ENCODE results near the gene LRRC61.

Gene LRRC61

DNA sequence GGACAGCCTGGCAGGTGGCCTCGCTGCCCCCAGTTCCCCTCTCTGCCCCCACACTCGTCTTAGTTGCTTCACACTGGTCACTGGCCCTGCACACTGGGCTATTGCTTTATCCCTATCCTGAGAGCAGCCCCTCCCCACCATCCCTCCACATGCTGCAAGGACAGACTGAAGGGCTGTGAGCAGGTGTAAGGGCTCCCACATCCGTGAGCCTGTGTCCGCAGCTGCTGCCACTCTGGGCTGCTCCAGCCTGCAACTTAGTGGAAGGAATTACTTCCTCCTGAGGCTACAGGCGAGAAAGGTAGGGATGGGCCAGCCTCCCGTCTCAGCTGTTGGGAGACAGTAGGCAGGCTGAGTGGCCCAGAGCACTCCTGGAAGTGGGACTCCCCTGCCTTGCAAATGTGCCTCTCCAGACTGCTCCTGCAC lies 14.5 kb downstream of the LRRC61 start:
- H3K36me3 ChIP-seq (ENCODE audit: control insufficient read depth, insufficient read depth, low read length) = peaks cover 3% of the 10 kb centered on the region
- H3K27ac ChIP-seq (ENCODE audit: insufficient read depth, low read length, poor library complexity, severe bottlenecking) = no peak overlapping the region
- no peaks in the 10 kb centered on the region for H3K4me1 ChIP-seq (ENCODE audit: control insufficient read depth, insufficient read depth, low read length, poor library complexity, severe bottlenecking)
- H3K9me3 ChIP-seq (ENCODE audit: control insufficient read depth, low read length) = no peaks in the 10 kb centered on the region
- no peak for DNase-seq
- H3K27me3 ChIP-seq (replicated peaks; ENCODE audit: control insufficient read depth, insufficient read depth, low read length, poor library complexity, severe bottlenecking) = peaks cover 10% of the 10 kb centered on the region
- no peak overlapping the region for H3K4me3 ChIP-seq (ENCODE audit: insufficient read depth, low read depth, low read length, poor library complexity, severe bottlenecking)

DNA sequence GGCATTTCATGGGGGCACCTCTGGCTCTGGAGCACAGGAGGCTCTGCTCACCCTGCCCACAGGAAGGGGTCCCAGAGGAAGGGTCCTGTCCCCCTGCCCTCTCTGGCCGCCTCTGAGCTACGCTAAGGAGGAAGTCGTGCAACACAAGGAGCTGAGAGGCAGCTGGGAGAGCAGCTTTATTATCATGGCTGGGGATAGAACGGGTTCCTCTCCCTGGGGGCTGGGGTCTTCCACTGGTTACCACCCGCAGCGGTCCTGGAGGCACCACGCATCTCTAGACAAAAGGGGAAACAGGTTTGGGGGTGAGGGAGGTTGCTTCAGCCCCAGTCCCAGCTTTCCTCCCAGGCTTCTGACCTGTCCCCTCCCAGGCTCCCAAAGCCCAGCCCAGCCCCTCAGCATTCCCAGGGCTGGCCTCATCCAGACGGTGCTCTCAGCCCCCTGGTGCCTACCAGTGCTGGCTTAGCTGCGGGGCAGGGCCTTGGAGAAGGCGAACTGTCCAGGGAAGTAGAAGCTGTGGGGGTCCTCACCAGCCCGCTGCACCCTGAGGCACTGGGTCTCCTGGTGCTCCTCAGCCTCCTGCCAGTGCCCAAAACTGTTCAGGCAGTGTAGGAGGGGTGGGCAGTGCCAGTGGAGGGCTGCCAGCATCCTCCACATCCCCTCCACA lies 15.1 kb downstream of the LRRC61 start:
- Histone ChIP-seq H3K9me3 (ENCODE audit: control insufficient read depth, low read length) (no peaks in the 10 kb centered on the region), H3K4me3 (ENCODE audit: insufficient read depth, low read depth, low read length, poor library complexity, severe bottlenecking) (no peak overlapping the region), H3K4me1 (ENCODE audit: control insufficient read depth, insufficient read depth, low read length, poor library complexity, severe bottlenecking) (no peaks in the 10 kb centered on the region), H3K36me3 (ENCODE audit: control insufficient read depth, insufficient read depth, low read length) (peaks cover 3% of the 10 kb centered on the region), H3K27ac (ENCODE audit: insufficient read depth, low read length, poor library complexity, severe bottlenecking) (no peak overlapping the region), H3K27me3 (replicated peaks; ENCODE audit: control insufficient read depth, insufficient read depth, low read length, poor library complexity, severe bottlenecking) (peaks cover 10% of the 10 kb centered on the region)
- no peak for DNase-seq

DNA sequence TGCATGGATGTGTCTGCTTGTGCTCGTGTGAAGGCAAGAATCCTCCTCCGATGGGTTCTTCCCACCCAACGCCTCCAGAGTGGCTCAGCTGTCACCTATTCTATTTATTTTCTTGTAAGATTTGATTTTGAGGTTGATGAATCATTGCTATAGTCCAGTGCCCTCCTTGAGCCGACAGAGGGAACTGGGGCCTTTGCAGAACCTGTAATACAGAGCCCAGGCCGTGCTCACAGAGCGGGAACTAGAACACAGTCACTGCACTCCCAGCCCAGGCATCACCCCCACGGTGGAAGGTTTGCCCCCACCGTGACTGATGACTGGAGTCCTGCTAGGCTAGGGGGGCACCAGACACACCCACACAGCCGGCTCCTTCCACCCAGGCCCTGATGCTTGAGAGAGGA lies 16.3 kb downstream of the LRRC61 start:
- H3K36me3 ChIP-seq (ENCODE audit: control insufficient read depth, insufficient read depth, low read length) = peaks cover 3% of the 10 kb centered on the region
- DNase-seq = no peak
- no peak overlapping the region for H3K4me3 ChIP-seq (ENCODE audit: insufficient read depth, low read depth, low read length, poor library complexity, severe bottlenecking)
- no peak overlapping the region for H3K27ac ChIP-seq (ENCODE audit: insufficient read depth, low read length, poor library complexity, severe bottlenecking)
- no peaks in the 10 kb centered on the region for H3K9me3 ChIP-seq (ENCODE audit: control insufficient read depth, low read length)
- H3K27me3 ChIP-seq (replicated peaks; ENCODE audit: control insufficient read depth, insufficient read depth, low read length, poor library complexity, severe bottlenecking) = peaks cover 10% of the 10 kb centered on the region
- H3K4me1 ChIP-seq (ENCODE audit: control insufficient read depth, insufficient read depth, low read length, poor library complexity, severe bottlenecking) = no peaks in the 10 kb centered on the region

DNA sequence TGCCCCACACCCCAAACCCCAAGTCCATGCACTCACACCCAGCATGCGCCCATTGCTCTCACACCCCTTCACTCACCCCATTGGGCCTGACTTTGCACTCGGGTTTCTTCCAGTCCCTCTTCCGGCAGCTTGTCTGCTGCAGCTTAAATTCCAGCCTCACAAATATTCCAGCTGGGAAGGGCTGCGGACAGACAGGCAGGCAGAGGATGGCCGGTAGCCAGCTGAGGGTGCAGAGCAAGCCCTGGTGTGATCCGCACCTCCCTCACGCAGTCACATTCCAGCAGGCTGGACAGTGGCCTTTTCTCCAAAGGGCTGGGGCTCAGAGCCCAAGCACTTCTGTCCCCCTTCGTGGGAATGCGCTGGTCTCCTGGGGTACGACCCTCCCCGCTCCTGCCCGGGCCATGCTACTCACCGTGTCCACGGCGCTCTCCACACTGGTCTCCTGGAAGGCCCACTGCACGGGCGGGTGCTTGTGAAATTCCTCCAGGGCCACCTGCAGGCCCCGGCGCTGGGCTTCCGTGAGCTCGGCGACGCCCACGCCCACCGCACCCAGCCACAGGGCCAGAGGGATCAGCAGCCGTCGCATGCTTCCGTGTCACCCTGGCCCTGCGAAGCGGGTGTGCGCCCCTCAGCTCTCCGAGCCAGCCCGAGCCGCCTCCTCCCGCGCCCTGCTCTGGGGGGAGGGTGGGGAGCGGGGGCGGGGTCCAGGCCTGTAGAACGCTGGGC lies 17.0 kb downstream of the LRRC61 start:
- no peak overlapping the region for H3K4me3 ChIP-seq (ENCODE audit: insufficient read depth, low read depth, low read length, poor library complexity, severe bottlenecking)
- peaks cover 10% of the 10 kb centered on the region for H3K27me3 ChIP-seq (replicated peaks; ENCODE audit: control insufficient read depth, insufficient read depth, low read length, poor library complexity, severe bottlenecking)
- no peak overlapping the region for H3K27ac ChIP-seq (ENCODE audit: insufficient read depth, low read length, poor library complexity, severe bottlenecking)
- H3K9me3 ChIP-seq (ENCODE audit: control insufficient read depth, low read length) = no peaks in the 10 kb centered on the region
- DNase-seq = no peak
- H3K4me1 ChIP-seq (ENCODE audit: control insufficient read depth, insufficient read depth, low read length, poor library complexity, severe bottlenecking) = no peaks in the 10 kb centered on the region
- H3K36me3 ChIP-seq (ENCODE audit: control insufficient read depth, insufficient read depth, low read length) = peaks cover 3% of the 10 kb centered on the region

DNA sequence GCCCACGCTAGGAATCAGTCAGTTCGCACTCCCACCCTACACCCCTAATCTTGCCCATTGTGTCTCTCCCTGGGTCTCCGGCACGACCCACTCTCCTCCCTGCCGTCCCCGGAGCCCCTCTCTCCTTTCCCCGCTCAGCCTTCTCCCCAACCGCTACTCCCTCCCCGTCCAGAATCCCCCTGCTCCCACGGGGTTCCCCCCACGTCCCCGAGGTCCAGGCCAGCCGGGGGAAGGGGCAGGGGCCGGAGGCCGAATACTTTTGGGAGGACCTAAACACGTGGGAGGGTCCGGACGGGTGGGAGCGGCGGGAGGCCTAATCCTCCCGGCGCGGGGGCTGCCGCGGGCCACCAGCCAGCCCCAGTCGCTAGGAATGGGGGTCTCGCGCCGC lies 17.7 kb downstream of the LRRC61 start:
- no peak for DNase-seq
- peaks cover 3% of the 10 kb centered on the region for H3K36me3 ChIP-seq (ENCODE audit: control insufficient read depth, insufficient read depth, low read length)
- H3K27me3 ChIP-seq (replicated peaks; ENCODE audit: control insufficient read depth, insufficient read depth, low read length, poor library complexity, severe bottlenecking) = peaks cover 10% of the 10 kb centered on the region
- H3K9me3 ChIP-seq (ENCODE audit: control insufficient read depth, low read length) = no peaks in the 10 kb centered on the region
- no peak overlapping the region for H3K27ac ChIP-seq (ENCODE audit: insufficient read depth, low read length, poor library complexity, severe bottlenecking)
- H3K4me1 ChIP-seq (ENCODE audit: control insufficient read depth, insufficient read depth, low read length, poor library complexity, severe bottlenecking) = no peaks in the 10 kb centered on the region
- H3K4me3 ChIP-seq (ENCODE audit: insufficient read depth, low read depth, low read length, poor library complexity, severe bottlenecking) = no peak overlapping the region

DNA sequence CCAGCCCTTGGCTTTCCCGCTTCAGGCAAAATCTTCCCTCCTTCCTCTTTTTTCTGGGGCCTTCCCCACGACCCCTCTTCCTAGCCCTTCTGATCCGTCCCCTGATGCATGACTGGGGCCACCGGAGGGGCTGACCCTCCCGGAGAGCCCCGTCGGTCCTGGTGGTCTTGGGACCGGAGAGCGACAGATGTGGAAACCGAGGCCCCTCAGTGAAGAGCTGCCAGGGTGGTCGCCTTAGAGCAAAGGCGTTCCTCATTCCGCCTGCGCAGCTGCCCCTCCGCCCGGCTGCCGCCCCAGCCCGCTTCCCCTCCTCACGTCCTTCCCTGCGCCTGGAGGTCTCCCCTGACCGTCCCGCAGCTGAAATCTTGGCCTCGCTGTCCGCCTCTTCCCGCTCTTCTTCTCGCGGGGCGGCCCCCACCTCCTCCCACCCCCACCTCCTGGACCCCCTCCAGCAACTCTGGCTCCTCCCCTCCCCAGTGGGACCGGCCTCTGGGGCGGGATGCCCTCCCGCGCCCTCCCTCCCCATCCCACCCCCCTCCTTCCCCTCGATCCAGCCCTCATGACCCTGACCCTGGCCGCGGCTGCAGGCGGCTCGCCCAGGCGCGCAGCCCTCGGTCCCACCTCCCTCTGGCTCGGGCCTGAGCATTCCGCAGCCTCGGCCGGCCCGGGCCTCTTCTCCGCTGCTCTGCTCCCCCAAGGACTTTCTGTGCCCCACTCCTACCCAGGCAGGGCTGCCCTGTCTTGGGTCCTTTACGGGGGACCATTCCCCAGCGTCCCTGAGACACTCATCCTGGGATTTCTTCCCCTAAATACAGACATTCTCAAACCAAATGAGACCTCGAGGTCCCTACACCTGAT lies 18.3 kb downstream of the LRRC61 start, which contains the start of gene RARRES2:
Gene RARRES2, minus strand, starts transcription at position 367 of the 858 bp plus-strand sequence. CDS start 1,020 bp downstream, outside the sequence.
- Histone ChIP-seq H3K27me3 (replicated peaks; ENCODE audit: control insufficient read depth, insufficient read depth, low read length, poor library complexity, severe bottlenecking) (peaks cover 10% of the 10 kb centered on the region), H3K27ac (ENCODE audit: insufficient read depth, low read length, poor library complexity, severe bottlenecking) (no peak within 1 kb of the TSS), H3K36me3 (ENCODE audit: control insufficient read depth, insufficient read depth, low read length) (peaks cover 3% of the 10 kb centered on the region), H3K4me3 (ENCODE audit: insufficient read depth, low read depth, low read length, poor library complexity, severe bottlenecking) (no peak within 1 kb of the TSS), H3K9me3 (ENCODE audit: control insufficient read depth, low read length) (no peaks in the 10 kb centered on the region), H3K4me1 (ENCODE audit: control insufficient read depth, insufficient read depth, low read length, poor library complexity, severe bottlenecking) (no peaks in the 10 kb centered on the region)
- no peak for DNase-seq

DNA sequence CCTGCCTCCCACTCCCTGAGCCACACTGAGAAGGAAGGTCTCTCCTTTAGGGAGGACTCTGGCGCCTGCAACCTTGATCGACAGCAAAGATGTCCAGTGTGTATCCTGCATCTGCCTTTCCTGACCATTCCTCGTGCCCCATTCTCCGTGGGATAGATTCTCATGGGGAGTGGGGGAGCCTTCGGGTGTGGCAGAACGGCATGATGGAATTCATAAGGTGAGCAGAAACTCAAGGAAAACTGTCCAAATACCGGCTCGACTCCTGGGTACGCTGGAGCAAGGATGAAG lies 18.9 kb downstream of the LRRC61 start:
- no peaks in the 10 kb centered on the region for H3K9me3 ChIP-seq (ENCODE audit: control insufficient read depth, low read length)
- peaks cover 3% of the 10 kb centered on the region for H3K36me3 ChIP-seq (ENCODE audit: control insufficient read depth, insufficient read depth, low read length)
- H3K4me3 ChIP-seq (ENCODE audit: insufficient read depth, low read depth, low read length, poor library complexity, severe bottlenecking) = no peak overlapping the region
- no peaks in the 10 kb centered on the region for H3K4me1 ChIP-seq (ENCODE audit: control insufficient read depth, insufficient read depth, low read length, poor library complexity, severe bottlenecking)
- H3K27ac ChIP-seq (ENCODE audit: insufficient read depth, low read length, poor library complexity, severe bottlenecking) = no peak overlapping the region
- no peak for DNase-seq
- peaks cover 10% of the 10 kb centered on the region for H3K27me3 ChIP-seq (replicated peaks; ENCODE audit: control insufficient read depth, insufficient read depth, low read length, poor library complexity, severe bottlenecking)

DNA sequence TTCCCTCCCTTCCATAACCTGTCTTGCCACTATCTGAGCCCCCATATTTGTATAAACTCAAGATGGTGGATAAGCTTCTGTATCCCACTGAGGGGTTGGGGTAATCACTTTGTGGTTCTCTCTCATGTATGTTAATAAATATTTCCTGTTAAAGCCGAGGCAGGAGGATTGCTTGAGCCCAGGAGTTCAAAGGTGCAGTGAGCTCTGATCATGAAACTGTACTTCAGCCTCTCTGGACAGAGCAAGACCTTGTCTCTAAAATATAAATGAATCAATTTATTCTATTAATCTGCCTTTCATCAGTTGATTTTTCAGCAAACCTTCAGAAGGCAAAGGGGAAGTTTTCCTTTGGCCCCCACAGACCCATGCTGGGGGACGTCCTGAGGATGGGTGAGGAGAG lies 20.1 kb downstream of the LRRC61 start:
- no peaks in the 10 kb centered on the region for H3K4me1 ChIP-seq (ENCODE audit: control insufficient read depth, insufficient read depth, low read length, poor library complexity, severe bottlenecking)
- peaks cover 10% of the 10 kb centered on the region for H3K27me3 ChIP-seq (replicated peaks; ENCODE audit: control insufficient read depth, insufficient read depth, low read length, poor library complexity, severe bottlenecking)
- no peaks in the 10 kb centered on the region for H3K9me3 ChIP-seq (ENCODE audit: control insufficient read depth, low read length)
- no peak overlapping the region for H3K27ac ChIP-seq (ENCODE audit: insufficient read depth, low read length, poor library complexity, severe bottlenecking)
- peaks cover 3% of the 10 kb centered on the region for H3K36me3 ChIP-seq (ENCODE audit: control insufficient read depth, insufficient read depth, low read length)
- DNase-seq = no peak
- H3K4me3 ChIP-seq (ENCODE audit: insufficient read depth, low read depth, low read length, poor library complexity, severe bottlenecking) = no peak overlapping the region

DNA sequence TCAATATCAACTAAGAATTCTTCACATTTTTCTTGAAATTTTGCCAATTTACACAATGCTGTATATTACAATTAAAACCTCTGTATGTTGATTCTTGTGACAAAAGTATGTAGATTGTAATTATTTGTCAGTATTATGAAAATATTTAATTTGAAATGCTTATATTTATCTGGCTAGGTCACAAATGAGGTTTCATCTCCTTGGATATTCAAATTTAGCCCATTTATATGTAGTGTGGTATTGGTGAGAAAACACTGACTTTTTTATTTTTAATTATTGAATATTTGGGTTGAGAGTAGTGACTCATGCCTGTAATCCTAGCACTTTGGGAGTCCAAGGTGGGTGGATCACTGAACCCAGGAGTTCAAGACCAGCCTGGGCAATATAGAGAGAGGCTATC lies 21.1 kb downstream of the LRRC61 start:
- DNase-seq = no peak
- Histone ChIP-seq H3K36me3 (ENCODE audit: control insufficient read depth, insufficient read depth, low read length) (no peaks in the 10 kb centered on the region), H3K27me3 (replicated peaks; ENCODE audit: control insufficient read depth, insufficient read depth, low read length, poor library complexity, severe bottlenecking) (peaks cover 10% of the 10 kb centered on the region), H3K4me1 (ENCODE audit: control insufficient read depth, insufficient read depth, low read length, poor library complexity, severe bottlenecking) (no peaks in the 10 kb centered on the region), H3K9me3 (ENCODE audit: control insufficient read depth, low read length) (no peaks in the 10 kb centered on the region), H3K4me3 (ENCODE audit: insufficient read depth, low read depth, low read length, poor library complexity, severe bottlenecking) (no peak overlapping the region), H3K27ac (ENCODE audit: insufficient read depth, low read length, poor library complexity, severe bottlenecking) (no peak overlapping the region)

DNA sequence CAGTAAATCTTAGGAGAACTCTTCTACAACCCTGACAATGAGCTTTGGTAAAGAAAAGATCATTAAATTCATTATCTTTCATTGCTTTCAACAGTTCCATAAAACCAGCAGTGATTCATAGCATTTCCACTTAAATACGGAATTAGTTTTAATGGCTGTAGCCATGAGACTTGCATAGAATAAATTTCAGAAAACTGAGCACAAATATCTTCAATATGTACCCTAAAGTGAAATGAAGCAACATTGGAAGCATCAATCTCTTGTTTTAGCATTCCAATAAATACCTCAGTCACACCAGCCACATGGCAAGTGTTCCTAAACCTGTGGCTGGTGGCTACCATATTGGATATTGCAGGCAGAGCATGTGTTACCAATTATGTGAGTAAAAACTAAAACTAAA lies 21.9 kb downstream of the LRRC61 start:
- DNase-seq = no peak
- peaks cover 10% of the 10 kb centered on the region for H3K27me3 ChIP-seq (replicated peaks; ENCODE audit: control insufficient read depth, insufficient read depth, low read length, poor library complexity, severe bottlenecking)
- no peak overlapping the region for H3K27ac ChIP-seq (ENCODE audit: insufficient read depth, low read length, poor library complexity, severe bottlenecking)
- H3K9me3 ChIP-seq (ENCODE audit: control insufficient read depth, low read length) = no peaks in the 10 kb centered on the region
- no peaks in the 10 kb centered on the region for H3K4me1 ChIP-seq (ENCODE audit: control insufficient read depth, insufficient read depth, low read length, poor library complexity, severe bottlenecking)
- H3K36me3 ChIP-seq (ENCODE audit: control insufficient read depth, insufficient read depth, low read length) = no peaks in the 10 kb centered on the region
- no peak overlapping the region for H3K4me3 ChIP-seq (ENCODE audit: insufficient read depth, low read depth, low read length, poor library complexity, severe bottlenecking)

All from effector memory CD4-positive, alpha-beta T cell (primary cell).